ENCODE data around the gene GTF2H2C_2.
"Not testable (repeated sequence)": the region's sequence is repeated elsewhere in the genome, so short reads cannot be mapped to it uniquely, and the experiment has no call there.

DNA sequence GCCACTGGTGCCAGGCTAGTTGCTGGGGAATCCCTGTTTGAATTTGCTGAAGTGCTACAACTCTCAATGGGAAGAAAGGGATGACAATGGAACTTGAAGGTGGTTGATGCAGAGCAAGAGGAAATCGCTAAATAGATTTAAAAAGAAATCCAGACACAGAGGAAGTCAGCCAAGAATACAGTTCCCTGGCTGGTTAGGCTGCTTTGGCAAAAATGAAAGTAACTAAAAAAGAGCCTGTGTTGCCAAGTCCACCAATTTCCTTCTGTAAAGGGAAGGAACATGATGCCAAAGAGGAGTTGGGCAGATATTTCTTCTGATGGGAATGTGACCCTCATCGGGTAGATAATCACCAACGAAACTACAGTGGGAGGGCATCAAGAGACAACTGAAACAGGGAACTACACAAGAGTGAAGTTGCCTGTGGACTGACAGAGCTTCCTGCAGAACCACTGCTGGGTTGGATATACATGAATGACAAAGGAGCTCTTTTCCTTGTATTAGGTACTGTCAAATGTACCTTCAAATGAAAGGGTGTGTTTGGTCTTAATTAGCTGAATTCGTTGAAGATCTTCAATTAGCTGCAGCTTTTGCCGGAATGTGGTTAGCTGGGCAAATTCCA is 49.0 kb downstream of the GTF2H2C_2 start:
- TF ChIP-seq, protein P1, sequence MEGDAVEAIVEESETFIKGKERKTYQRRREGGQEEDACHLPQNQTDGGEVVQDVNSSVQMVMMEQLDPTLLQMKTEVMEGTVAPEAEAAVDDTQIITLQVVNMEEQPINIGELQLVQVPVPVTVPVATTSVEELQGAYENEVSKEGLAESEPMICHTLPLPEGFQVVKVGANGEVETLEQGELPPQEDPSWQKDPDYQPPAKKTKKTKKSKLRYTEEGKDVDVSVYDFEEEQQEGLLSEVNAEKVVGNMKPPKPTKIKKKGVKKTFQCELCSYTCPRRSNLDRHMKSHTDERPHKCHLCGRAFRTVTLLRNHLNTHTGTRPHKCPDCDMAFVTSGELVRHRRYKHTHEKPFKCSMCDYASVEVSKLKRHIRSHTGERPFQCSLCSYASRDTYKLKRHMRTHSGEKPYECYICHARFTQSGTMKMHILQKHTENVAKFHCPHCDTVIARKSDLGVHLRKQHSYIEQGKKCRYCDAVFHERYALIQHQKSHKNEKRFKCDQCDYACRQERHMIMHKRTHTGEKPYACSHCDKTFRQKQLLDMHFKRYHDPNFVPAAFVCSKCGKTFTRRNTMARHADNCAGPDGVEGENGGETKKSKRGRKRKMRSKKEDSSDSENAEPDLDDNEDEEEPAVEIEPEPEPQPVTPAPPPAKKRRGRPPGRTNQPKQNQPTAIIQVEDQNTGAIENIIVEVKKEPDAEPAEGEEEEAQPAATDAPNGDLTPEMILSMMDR (IDR thresholded peaks at IDR 0.05), result not testable (repeated sequence)
- TF ChIP-seq POLR2A (IDR thresholded peaks at IDR 0.05), result not testable (repeated sequence)
